HEK293 (cell line): ENCODE results near the gene GP1BB.
A peak's percentile ranks its signal among the peaks of the same experiment; 100 is the strongest.

Experiments used
- GFI1B ChIP-seq: fragments of 450-650 bp; formaldehyde crosslinking; IDR thresholded peaks from 2 replicates; pipeline ENCODE4 v1.5.1; 2016; ENCODE audit warnings: missing biosample characterization, missing genetic modification characterization
- KLF16 ChIP-seq: fragments of 450-650 bp; formaldehyde crosslinking; IDR thresholded peaks from 2 replicates; pipeline ENCODE4 v1.5.1; 2017; ENCODE audit warnings: missing biosample characterization, missing genetic modification characterization
- MZF1 ChIP-seq: fragments of 450-650 bp; formaldehyde crosslinking; IDR thresholded peaks from 2 replicates; pipeline ENCODE4 v1.5.1; 2017; ENCODE audit warnings: missing biosample characterization, missing genetic modification characterization, borderline replicate concordance
- SETDB1 ChIP-seq: IDR thresholded peaks from one replicate; pipeline ENCODE4 v1.6.1; 2017; ENCODE audit warnings: mild to moderate bottlenecking, low read length, moderate library complexity, mixed read lengths; ENCODE audit not compliant: insufficient read length
- SP3 ChIP-seq: fragments of 450-650 bp; formaldehyde crosslinking; IDR thresholded peaks from 2 replicates; pipeline ENCODE4 v1.5.1; 2016; ENCODE audit warnings: missing biosample characterization, missing genetic modification characterization
- TSHZ1 ChIP-seq: fragments of 450-650 bp; formaldehyde crosslinking; IDR thresholded peaks from 2 replicates; pipeline ENCODE4 v1.5.1; 2016; ENCODE audit warnings: missing biosample characterization, missing genetic modification characterization, borderline replicate concordance
- ZBTB20 ChIP-seq: fragments of 450-650 bp; formaldehyde crosslinking; IDR thresholded peaks from 2 replicates; pipeline ENCODE4 v1.5.1; 2016; ENCODE audit warnings: missing biosample characterization, missing genetic modification characterization
- ZBTB49 ChIP-seq: fragments of 450-650 bp; formaldehyde crosslinking; IDR thresholded peaks from 2 replicates; pipeline ENCODE4 v1.5.1; 2016; ENCODE audit warnings: missing biosample characterization, missing genetic modification characterization, low read depth
- ZFP41 ChIP-seq: fragments of 450-650 bp; formaldehyde crosslinking; IDR thresholded peaks from 2 replicates; pipeline ENCODE4 v1.5.1; 2016; ENCODE audit warnings: missing biosample characterization, missing genetic modification characterization, borderline replicate concordance
- ZNF121 ChIP-seq: fragments of 450-650 bp; formaldehyde crosslinking; IDR thresholded peaks from 2 replicates; pipeline ENCODE4 v1.5.1; 2016; ENCODE audit warnings: missing biosample characterization, missing genetic modification characterization
- ZNF146 ChIP-seq: fragments of 450-650 bp; formaldehyde crosslinking; IDR thresholded peaks from 2 replicates; pipeline ENCODE4 v1.5.1; 2016; ENCODE audit warnings: missing biosample characterization, missing genetic modification characterization
- ZNF169 ChIP-seq: fragments of 450-650 bp; formaldehyde crosslinking; IDR thresholded peaks from 2 replicates; pipeline ENCODE4 v1.5.1; 2016; ENCODE audit warnings: missing biosample characterization, missing genetic modification characterization
- ZNF175 ChIP-seq: fragments of 450-650 bp; formaldehyde crosslinking; IDR thresholded peaks from 2 replicates; pipeline ENCODE4 v1.5.1; 2016; ENCODE audit warnings: missing biosample characterization, missing genetic modification characterization
- ZNF184 ChIP-seq: fragments of 450-650 bp; IDR thresholded peaks from 2 replicates; pipeline ENCODE4 v1.5.1; 2018; ENCODE audit warnings: missing biosample characterization, mild to moderate bottlenecking, missing genetic modification characterization
- ZNF274 ChIP-seq, 2 experiments: fragments of 200-500 bp in 1 of 2; fragments of 450-650 bp in 1 of 2; sonication (Bioruptor generic) in 1 of 2; formaldehyde crosslinking in 1 of 2; IDR thresholded peaks; 2 replicates each; pipeline versions ENCODE4 v1.5.1 to v1.6.1; 2014 to 2016; ENCODE audit warnings: borderline replicate concordance in 1 of 2, inconsistent platforms in 1 of 2, low read length in 1 of 2, missing biosample characterization in 1 of 2, missing genetic modification characterization in 1 of 2
- ZNF280D ChIP-seq: fragments of 450-650 bp; formaldehyde crosslinking; IDR thresholded peaks from 2 replicates; pipeline ENCODE4 v1.5.1; 2016; ENCODE audit warnings: missing biosample characterization, missing genetic modification characterization
- ZNF292 ChIP-seq: fragments of 450-650 bp; formaldehyde crosslinking; IDR thresholded peaks from 2 replicates; pipeline ENCODE4 v1.5.1; 2016; ENCODE audit warnings: low read depth, missing biosample characterization, missing genetic modification characterization, borderline replicate concordance
- ZNF302 ChIP-seq: fragments of 450-650 bp; formaldehyde crosslinking; IDR thresholded peaks from 2 replicates; pipeline ENCODE4 v1.5.1; 2016; ENCODE audit warnings: missing biosample characterization, missing genetic modification characterization, low read depth
- ZNF341 ChIP-seq: fragments of 450-650 bp; formaldehyde crosslinking; IDR thresholded peaks from 2 replicates; pipeline ENCODE4; 2016; ENCODE audit warnings: low read depth, missing biosample characterization, missing genetic modification characterization
- ZNF48 ChIP-seq: fragments of 450-650 bp; formaldehyde crosslinking; IDR thresholded peaks from 2 replicates; pipeline ENCODE4 v1.5.1; 2016; ENCODE audit warnings: missing biosample characterization, missing genetic modification characterization
- ZNF488 ChIP-seq: fragments of 450-650 bp; formaldehyde crosslinking; IDR thresholded peaks from 2 replicates; pipeline ENCODE4 v1.5.1; 2016; ENCODE audit warnings: missing biosample characterization, missing genetic modification characterization
- ZNF580 ChIP-seq: fragments of 450-650 bp; formaldehyde crosslinking; IDR thresholded peaks from 2 replicates; pipeline ENCODE4 v1.5.1; 2016; ENCODE audit warnings: missing biosample characterization, missing genetic modification characterization
- ZNF621 ChIP-seq: fragments of 450-650 bp; formaldehyde crosslinking; IDR thresholded peaks from 2 replicates; pipeline ENCODE4 v1.5.1; 2017; ENCODE audit warnings: missing biosample characterization, missing genetic modification characterization
- ZNF645 ChIP-seq: fragments of 450-650 bp; formaldehyde crosslinking; IDR thresholded peaks from 2 replicates; pipeline ENCODE4; 2016; ENCODE audit warnings: missing biosample characterization, missing genetic modification characterization
- ZNF837 ChIP-seq: fragments of 450-650 bp; formaldehyde crosslinking; IDR thresholded peaks from 2 replicates; pipeline ENCODE4 v1.5.1; 2016; ENCODE audit warnings: missing biosample characterization, missing genetic modification characterization
- ZSCAN5A ChIP-seq: fragments of 450-650 bp; formaldehyde crosslinking; IDR thresholded peaks from 2 replicates; pipeline ENCODE4 v1.5.1; 2016; ENCODE audit warnings: missing biosample characterization, missing genetic modification characterization

GP1BB gene

GRCh38 chr22:19717691-19718455 is 5.5 kb upstream of the GP1BB start (continued):
- TF ChIP-seq ZBTB49 (tag by site-specific recombination) (no peak), ZNF274 (IDR thresholded peaks at IDR 0.05; ENCODE audit: low read length) (no peak), ZNF274 (tag by site-specific recombination; IDR thresholded peaks at IDR 0.05; ENCODE audit: borderline replicate concordance) (no peak), ZNF169 (tag by site-specific recombination) (no peak), ZBTB20 (tag by site-specific recombination) (0 out of 2 replicates have a peak, but pooled peaks have one; percentile 14), ZNF121 (tag by site-specific recombination) (no peak), ZNF175 (tag by site-specific recombination) (no peak), ZNF48 (tag by site-specific recombination) (no peak), ZNF621 (tag by site-specific recombination) (no peak), SETDB1 (no peak), ZNF580 (no peak), ZNF488 (0 out of 2 replicates have a peak, but pooled peaks have one; percentile 29), SP3 (no peak; the same call in 1 of the 2 replicates), ZNF645 (no peak), KLF16 (tag by site-specific recombination) (no peak; the same call in 1 of the 2 replicates), ZNF837 (tag by site-specific recombination) (no peak), ZNF280D (tag by site-specific recombination) (no peak), GFI1B (tag by site-specific recombination) (no peak), ZNF341 (no peak), MZF1 (tag by site-specific recombination) (no peak), ZFP41 (no peak), ZSCAN5A (tag by site-specific recombination) (no peak), ZNF302 (tag by site-specific recombination) (no peak), TSHZ1 (tag by site-specific recombination) (no peak), ZNF184 (tag by site-specific recombination) (peak; percentile 36; the same call in 1 of the 2 replicates), ZNF292 (tag by site-specific recombination) (no peak), ZNF146 (tag by site-specific recombination) (no peak)
